A549 (cell line): Measurements from ENCODE around the gene COG6. TPM values are rescaled to one million over a fixed set of nuclear protein-coding genes. Genes with fewer than 3 reads are reported as not detected.

Experiments used
- ATAC-seq, 2 experiments: fragments of 200-7000 bp in 1 of 2; fragments of >200 bp in 1 of 2; cut with Nextera tagmentation in 1 of 2; cut with Tn5 transposase in 1 of 2; 3 replicates each; pipeline versions ENCODE4 v1.8.0 to v1.9.1; 2018 to 2020; ENCODE audit warnings: mild to moderate bottlenecking in 1 of 2, moderate library complexity in 1 of 2
- CTCF ChIA-PET: fragments of 300-600 bp; sonication (Branson Sonifier 250); formaldehyde crosslinking; extraction: SDS; loops from one replicate; lab custom pipeline; 2021; ENCODE audit warnings: antibody characterized with exemption, inconsistent platforms; lab: Yijun Ruan, JAX
- POLR2A ChIA-PET: fragments of 350-600 bp; formaldehyde crosslinking; extraction: SDS; loops from one replicate; lab custom pipeline; 2021; ENCODE audit warnings: antibody characterized with exemption, inconsistent platforms; lab: Yijun Ruan, JAX
- DNase-seq, 2 experiments: peaks; one replicate each; pipeline versions ENCODE4 v3.0.0 to v3.0.0-alpha.2; 2011 to 2016; ENCODE audit warnings: low read depth in 1 of 2, low spot score in 1 of 2
- FAIRE-seq: peaks from 2 replicates; lab custom pipeline; 2011; peaks lifted over from hg19 to GRCh38; lab: Jason Lieb, UNC
- H3K27ac ChIP-seq, 2 experiments: fragments of >200 bp; sonication (Bioruptor Twin); formaldehyde crosslinking; 3 replicates each; pipeline ENCODE4 v1.5.1; 2016 to 2017
- H3K4me1 ChIP-seq: fragments of >200 bp; sonication (Bioruptor Twin); formaldehyde crosslinking; 3 replicates; pipeline ENCODE4 v1.6.1; 2016
- H3K4me2 ChIP-seq: fragments of >200 bp; sonication (Bioruptor Twin); formaldehyde crosslinking; 3 replicates; pipeline ENCODE4 v1.6.1; 2016
- H3K4me3 ChIP-seq: fragments of >200 bp; sonication (Bioruptor Twin); formaldehyde crosslinking; 3 replicates; pipeline ENCODE4 v1.5.1; 2016
- H3K9me3 ChIP-seq: fragments of >200 bp; sonication (Bioruptor Twin); formaldehyde crosslinking; 3 replicates; pipeline ENCODE4 v1.6.1; 2016
- ATOH8 ChIP-seq: fragments of 250-450 bp; sonication (Bioruptor Pico); IDR thresholded peaks from 2 replicates; pipeline ENCODE4 v1.5.0; 2020; ENCODE audit warnings: low read depth, mild to moderate bottlenecking, moderate library complexity
- BHLHE40 ChIP-seq: IDR thresholded peaks from 2 replicates; pipeline ENCODE4 v1.6.1; 2012; ENCODE audit warnings: low read depth, low read length, inconsistent platforms
- CBX2 ChIP-seq: fragments of 200-600 bp; sonication (generic); IDR thresholded peaks from 2 replicates; pipeline ENCODE4 v1.6.1; 2016; ENCODE audit warnings: low read depth, mild to moderate bottlenecking, borderline replicate concordance
- CEBPB ChIP-seq, 2 experiments: fragments of >200 bp in 1 of 2; sonication (Bioruptor Twin) in 1 of 2; formaldehyde crosslinking in 1 of 2; IDR thresholded peaks; 2 replicates each; pipeline ENCODE4 v1.6.1; 2012 to 2016
- EHF ChIP-seq: fragments of 250-450 bp; sonication (Bioruptor Pico); IDR thresholded peaks from 2 replicates; pipeline ENCODE4 v1.5.0; 2020; ENCODE audit warnings: mild to moderate bottlenecking
- EHMT2 ChIP-seq: fragments of 200-600 bp; sonication (generic); IDR thresholded peaks from 2 replicates; pipeline ENCODE4 v1.6.1; 2016; ENCODE audit warnings: antibody characterized with exemption, low read depth, mild to moderate bottlenecking, moderate library complexity
- ELK1 ChIP-seq: fragments of 150-350 bp; IDR thresholded peaks from 2 replicates; pipeline ENCODE4 v1.6.1; 2014; ENCODE audit warnings: low read depth, mild to moderate bottlenecking, low read length
- EP300 ChIP-seq, 2 experiments: fragments of >200 bp; sonication (Bioruptor Twin); formaldehyde crosslinking; IDR thresholded peaks; 2 replicates in 1 of 2; 3 replicates in 1 of 2; pipeline ENCODE4 v1.6.1; 2016 to 2017
- FOSL2 ChIP-seq, 2 experiments: fragments of 450-650 bp in 1 of 2; fragments of >200 bp in 1 of 2; sonication (Bioruptor Twin) in 1 of 2; formaldehyde crosslinking; IDR thresholded peaks; 2 replicates each; pipeline versions ENCODE4 v1.5.0 to v1.6.1; 2016 to 2020; ENCODE audit warnings: mild to moderate bottlenecking in 1 of 2, moderate library complexity in 1 of 2
- FOXS1 ChIP-seq: fragments of 250-450 bp; sonication (Bioruptor Pico); IDR thresholded peaks from 2 replicates; pipeline ENCODE4 v1.5.0; 2020; ENCODE audit warnings: mild to moderate bottlenecking, moderate library complexity
- GATA3 ChIP-seq: IDR thresholded peaks from 2 replicates; pipeline ENCODE4 v1.6.1; 2012; ENCODE audit warnings: borderline replicate concordance
- HDAC2 ChIP-seq: fragments of 200-600 bp; sonication (generic); IDR thresholded peaks from 2 replicates; pipeline ENCODE4 v1.6.1; 2016
- HES2 ChIP-seq: fragments of >200 bp; sonication (Bioruptor Twin); formaldehyde crosslinking; IDR thresholded peaks from 2 replicates; pipeline ENCODE4 v1.6.1; 2016
- HEYL ChIP-seq: fragments of 250-450 bp; sonication (Bioruptor Pico); IDR thresholded peaks from 2 replicates; pipeline ENCODE4 v1.8.0; 2021; ENCODE audit warnings: mild to moderate bottlenecking, moderate library complexity
- HOXB13 ChIP-seq: fragments of 250-450 bp; sonication (Bioruptor Pico); IDR thresholded peaks from 2 replicates; pipeline ENCODE4 v1.5.0; 2020; ENCODE audit warnings: low read depth, mild to moderate bottlenecking, moderate library complexity
- HOXB5 ChIP-seq: fragments of 250-450 bp; sonication (Bioruptor Pico); IDR thresholded peaks from 2 replicates; pipeline ENCODE4 v1.5.0; 2020; ENCODE audit warnings: mild to moderate bottlenecking, moderate library complexity
- KDM1A ChIP-seq: fragments of 200-600 bp; sonication (generic); IDR thresholded peaks from 2 replicates; pipeline ENCODE4 v1.6.1; 2016; ENCODE audit warnings: low read depth, mild to moderate bottlenecking
- MAFK ChIP-seq: fragments of 450-650 bp; IDR thresholded peaks from 2 replicates; pipeline ENCODE4 v1.6.1; 2014; ENCODE audit not compliant: partially characterized antibody
- MAZ ChIP-seq: fragments of 150-350 bp; IDR thresholded peaks from 2 replicates; pipeline ENCODE4 v1.6.1; 2014; ENCODE audit warnings: antibody characterized with exemption, low read depth, low read length, borderline replicate concordance
- NPAS2 ChIP-seq: fragments of 250-450 bp; sonication (Bioruptor Pico); IDR thresholded peaks from 2 replicates; pipeline ENCODE4 v1.8.0; 2022; ENCODE audit warnings: mild to moderate bottlenecking, moderate library complexity, borderline replicate concordance
- NR3C1 ChIP-seq: fragments of >200 bp; sonication (Bioruptor Twin); formaldehyde crosslinking; IDR thresholded peaks from 3 replicates; pipeline ENCODE4 v1.6.1; 2017
- PBX3 ChIP-seq: IDR thresholded peaks from 2 replicates; pipeline ENCODE4 v1.6.1; 2012
- RAD21 ChIP-seq, 2 experiments: fragments of >200 bp in 1 of 2; sonication (Bioruptor Twin) in 1 of 2; formaldehyde crosslinking in 1 of 2; IDR thresholded peaks in 1 of 2; conservative IDR thresholded peaks in 1 of 2; 2 replicates in 1 of 2; 3 replicates in 1 of 2; pipeline ENCODE4 v1.6.1; 2012 to 2018; ENCODE audit warnings: inconsistent platforms in 1 of 2
- RARB ChIP-seq: fragments of 250-450 bp; sonication (Bioruptor Pico); IDR thresholded peaks from 2 replicates; pipeline ENCODE4 v1.8.0; 2021; ENCODE audit warnings: mild to moderate bottlenecking, moderate library complexity
- RCOR1 ChIP-seq: fragments of 150-350 bp; IDR thresholded peaks from 2 replicates; pipeline ENCODE4 v1.6.1; 2014; ENCODE audit warnings: antibody characterized with exemption, low read length, low read depth
- RFX5 ChIP-seq: fragments of 450-650 bp; IDR thresholded peaks from 2 replicates; pipeline ENCODE4 v1.7.1; 2014; ENCODE audit warnings: antibody characterized with exemption, mild to moderate bottlenecking, moderate library complexity
- WGBS: methylation state at CpG from one replicate; pipeline ENCODE4 v1.1.6; 2017; ENCODE audit errors: missing lambda C conversion rate; 5-methylcytosine and 5-hydroxymethylcytosine counted together
- polyA plus RNA-seq, 4 experiments: library from polyadenylated mRNA; depleted of rRNA in 3 of 4; stranded (reverse); fragments of >200 nt; fragmentation: RNase III in 1 of 4; extraction: RNeasy Plus Mini Kit Qiagen cat#74134 plus additional on column Dnase treatment in 1 of 4; gene quantifications; 2 replicates in 3 of 4; 3 replicates in 1 of 4; pipeline ENCODE4 v1.2.3, GENCODE V29; 2011 to 2017

The COG6 gene
- polyA plus RNA-seq, 2 of the 4 experiments (the other 2 are of a cell fraction) = 8.8 to 22.0 TPM

GRCh38 chr13:39688278-39688677 lies 32.8 kb downstream of the COG6 start:
- Histone ChIP-seq H3K4me3 (no peak overlapping the region), H3K4me1 (peaks cover 3% of the 10 kb centered on the region; the same call in 1 of the 3 replicates), H3K4me2 (no peak overlapping the region), H3K9me3 (no peaks in the 10 kb centered on the region), H3K27ac (no peak overlapping the region)
- WGBS = 73% methylated on average over 3 of the region's 3 CpGs
- DNase-seq (no peak), FAIRE-seq (no peak), ATAC-seq (no peak)
- POLR2A ChIA-PET = no interaction called here
- TF ChIP-seq HOXB5 (CRISPR knock-in tag) (no peak), NR3C1 (no peak), ELK1 (no peak), PBX3 (no peak), FOXS1 (no peak), KDM1A (no peak), HDAC2 (no peak), NPAS2 (no peak), CBX2 (no peak), RFX5 (no peak), MAZ (no peak)
- CTCF ChIA-PET = no interaction called here

- H3K4me3 ChIP-seq = no peak overlapping the region
- no peak overlapping the region for H3K4me2 ChIP-seq
- no peak for ATAC-seq
- no peaks in the 10 kb centered on the region for H3K9me3 ChIP-seq
- POLR2A ChIA-PET = no interaction called here
- peaks cover 3% of the 10 kb centered on the region; the same call in 1 of the 3 replicates for H3K4me1 ChIP-seq
- no peak overlapping the region for H3K27ac ChIP-seq
- FAIRE-seq = no peak
- no peak for TF ChIP-seq RFX5
- TF ChIP-seq EHF (CRISPR knock-in tag) = no peak
- no peak for TF ChIP-seq ATOH8 (CRISPR knock-in tag)
- no peak for TF ChIP-seq MAFK
- no peak for TF ChIP-seq EP300 (IDR thresholded peaks at IDR 0.05)
- TF ChIP-seq HEYL (CRISPR knock-in tag) = no peak
- no peak for TF ChIP-seq CBX2
- TF ChIP-seq FOSL2 (IDR thresholded peaks at IDR 0.05) = no peak
- no peak for TF ChIP-seq FOSL2 (CRISPR knock-in tag; IDR thresholded peaks at IDR 0.05)
- TF ChIP-seq GATA3 = no peak
- TF ChIP-seq BHLHE40 = no peak
- TF ChIP-seq RARB (CRISPR knock-in tag) = no peak
- TF ChIP-seq ELK1 = no peak
- TF ChIP-seq RAD21 (conservative IDR thresholded peaks at IDR 0.05 in 1 of 2, IDR thresholded peaks at IDR 0.05 in 1 of 2) = no peak
- no peak for TF ChIP-seq HOXB13 (CRISPR knock-in tag)
- TF ChIP-seq RCOR1 = no peak
- TF ChIP-seq HES2 = no peak
- no peak for TF ChIP-seq NPAS2
- no peak for TF ChIP-seq EHMT2
- TF ChIP-seq CEBPB (IDR thresholded peaks at IDR 0.05) = no peak
- TF ChIP-seq, all 56 proteins: peak for 0
- 100% methylated on average over 1 of the region's 1 CpG for WGBS
- CTCF ChIA-PET = interaction anchor here (0.6 kb wide), 1 partner anchor 994 kb away, joined by 3 read pairs; no protein-coding TSS in a partner anchor
- no peak for DNase-seq
Measured at GRCh38 chr13:39688699-39689405, 33.4 kb downstream of the COG6 start.
